ENCODE data around the gene LYZL1.

- no peak for TF ChIP-seq CTCF (IDR thresholded peaks at IDR 0.05; ENCODE audit: poor library complexity, severe bottlenecking)
- no peak for TF ChIP-seq POLR2AphosphoS5 (IDR thresholded peaks at IDR 0.05)
- TF ChIP-seq SMC3 (conservative IDR thresholded peaks at IDR 0.05; ENCODE audit: poor library complexity), result no peak
- no peak for TF ChIP-seq EZH2 (IDR thresholded peaks at IDR 0.05; ENCODE audit: borderline replicate concordance, insufficient read depth, low read length, poor library complexity, severe bottlenecking)
- TF ChIP-seq REST (IDR thresholded peaks at IDR 0.05; ENCODE audit: borderline replicate concordance), result no peak
- no peak for TF ChIP-seq EP300 (conservative IDR thresholded peaks at IDR 0.05; ENCODE audit: poor library complexity, severe bottlenecking)
- TF ChIP-seq TAF1 (IDR thresholded peaks at IDR 0.05; ENCODE audit: low read depth), result no peak
- TF ChIP-seq RAD21 (conservative IDR thresholded peaks at IDR 0.05), result no peak
- TF ChIP-seq MXI1 (conservative IDR thresholded peaks at IDR 0.05; ENCODE audit: poor library complexity, severe bottlenecking), result no peak
These were observed 38.9 kb downstream of the LYZL1 start for GRCh38 chr10:29327746-29328102.
